COLO668 (cell line): ENCODE results near the gene ZNF275.
"Not testable (repeated sequence)": the region's sequence is repeated elsewhere in the genome, so short reads cannot be mapped to it uniquely, and the experiment has no call there.

Source experiments
- DNase-seq: peaks from one replicate; lab custom pipeline; 2025; ENCODE audit not compliant: unreplicated experiment; lab: John Stamatoyannopoulos, UW

The ZNF275 gene

DNA sequence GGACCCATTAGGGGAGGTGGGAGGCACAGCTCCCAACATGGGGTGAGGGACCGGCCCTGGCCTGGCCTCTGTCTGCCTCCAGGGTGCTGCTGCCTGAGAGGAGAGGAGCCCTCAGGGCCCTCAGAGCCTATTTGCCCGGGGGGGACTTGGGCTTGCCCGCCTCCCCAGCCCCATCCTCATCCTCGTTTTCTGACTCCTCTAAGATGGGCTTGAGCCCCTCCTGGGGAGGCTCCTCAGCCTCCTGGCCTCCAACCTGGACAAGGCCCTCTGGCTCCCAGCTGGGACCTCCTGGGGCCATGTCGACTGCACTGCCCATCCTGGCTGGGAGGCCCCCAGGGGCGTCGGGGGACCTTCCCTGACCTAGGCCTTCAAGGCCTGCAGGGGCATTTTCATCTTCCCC is 15.1 kb upstream of the ZNF275 start:
- no peak for DNase-seq

DNA sequence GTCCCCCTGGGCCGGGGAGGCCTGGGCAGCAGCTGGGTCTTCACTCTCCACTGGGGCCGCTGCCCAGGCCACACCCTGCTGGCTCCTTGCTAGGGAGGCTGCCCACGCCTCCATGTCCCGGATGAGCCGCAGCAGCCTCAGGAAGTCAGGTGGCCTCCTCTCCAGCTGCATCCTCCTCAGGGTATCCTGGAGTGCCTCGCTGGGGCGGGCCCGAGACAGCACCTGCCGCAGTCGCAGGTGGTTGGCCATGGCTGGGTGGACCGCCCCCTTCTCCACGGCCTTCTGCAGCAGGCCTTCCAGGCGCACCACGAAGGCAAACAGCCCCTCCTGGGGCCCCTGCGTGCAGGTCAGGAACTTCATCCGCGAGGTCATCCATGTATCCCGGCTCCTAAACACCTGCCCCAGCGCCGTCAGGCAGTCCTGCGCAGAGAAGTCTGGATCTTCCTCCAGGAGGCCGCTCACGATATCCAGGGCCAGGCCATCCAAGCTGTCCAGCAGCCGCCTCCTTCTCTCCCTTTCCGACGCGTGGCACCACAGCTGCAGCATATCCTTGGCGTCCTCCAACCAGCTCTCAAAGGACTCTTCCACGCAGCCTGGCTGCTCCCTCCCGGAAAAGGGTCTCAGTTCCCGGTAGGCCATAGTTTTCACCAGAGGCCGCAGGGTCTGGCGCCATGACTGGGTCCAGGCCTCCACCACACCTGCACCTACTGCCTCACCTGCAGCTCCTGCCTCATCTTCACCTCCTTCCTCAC is 14.5 kb upstream of the ZNF275 start:
- DNase-seq, result peak; percentile 74

GRCh38 chrX:153320047-153320443 is 13.9 kb upstream of the ZNF275 start:
- not testable (repeated sequence) for DNase-seq

DNA sequence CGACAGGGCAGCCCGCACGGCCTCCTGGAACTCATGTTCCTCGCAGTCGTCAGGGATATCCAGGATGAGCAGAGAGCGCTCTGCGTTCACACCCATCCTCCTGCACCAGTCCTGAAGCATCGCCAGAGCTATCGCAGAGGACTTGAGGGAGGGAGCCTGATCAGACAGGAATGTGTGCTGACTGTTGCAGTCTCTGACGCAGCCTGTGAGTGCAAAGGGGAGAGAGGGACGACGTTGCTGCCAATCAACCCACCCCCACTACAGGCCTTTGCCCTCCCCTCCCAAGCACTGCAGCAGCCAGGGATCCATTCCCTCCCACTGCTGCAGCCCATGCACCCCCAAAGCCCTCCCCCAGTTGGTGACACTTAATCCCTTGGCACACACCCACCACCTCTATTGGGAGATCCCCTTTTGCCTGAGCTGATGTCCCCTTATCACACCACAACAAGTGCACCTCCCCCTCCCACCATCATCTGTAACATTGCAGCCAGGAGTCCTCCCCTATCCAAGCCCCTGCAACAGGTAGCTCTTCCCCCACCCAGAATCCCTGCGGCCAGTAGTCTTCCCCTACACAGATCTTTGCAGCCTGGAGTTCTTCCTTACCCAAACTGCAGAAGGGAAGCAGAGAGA is 13.3 kb upstream of the ZNF275 start:
- no peak for DNase-seq

GRCh38 chrX:153321381-153322124 is 12.4 kb upstream of the ZNF275 start, which contains the start of gene PNMA6F:
Gene PNMA6F, minus strand, starts transcription at chrX:153321767. Its CDS starts 1,093 bp downstream, at chrX:153320674.
- DNase-seq, result no peak

DNA sequence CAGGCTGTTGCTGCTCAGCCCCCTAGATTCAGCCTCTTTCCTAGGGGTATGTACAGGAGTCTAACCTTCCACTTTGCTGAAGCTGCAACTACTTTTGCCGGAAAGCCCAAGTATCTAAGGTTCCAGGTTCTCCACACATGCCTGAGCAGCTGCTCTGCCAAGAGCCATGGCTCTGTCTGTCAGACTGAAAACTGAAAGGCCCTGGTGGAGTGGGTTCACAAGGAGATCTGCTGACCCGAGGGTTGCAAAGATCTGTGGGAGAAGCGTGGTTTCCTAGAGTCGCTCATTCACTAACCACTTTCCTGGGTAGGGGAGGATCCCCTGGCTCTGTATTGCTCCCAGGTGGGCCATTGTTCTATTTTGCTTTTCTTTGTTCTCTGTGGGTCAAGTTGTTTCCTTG is 6.4 kb upstream of the ZNF275 start:
- no peak for DNase-seq

DNA sequence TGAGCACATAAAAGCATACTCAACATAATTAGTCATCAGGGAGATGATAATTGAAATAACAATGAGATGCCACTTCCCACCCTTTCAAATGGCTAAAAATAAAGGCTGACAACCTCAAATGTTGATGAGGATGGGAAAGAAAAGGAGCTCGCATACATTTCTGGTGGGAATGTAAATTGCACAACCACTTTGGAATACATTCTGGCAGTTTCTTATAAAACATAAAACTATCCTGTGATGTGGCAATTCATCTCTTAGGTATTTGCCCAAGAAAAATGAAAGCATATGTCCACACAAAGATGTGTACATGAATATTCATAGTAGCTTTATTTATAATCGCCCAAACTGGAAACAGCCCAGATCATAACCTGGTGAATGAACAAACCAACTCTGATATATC is 687 bp upstream of the ZNF275 start:
- DNase-seq, result no peak

DNA sequence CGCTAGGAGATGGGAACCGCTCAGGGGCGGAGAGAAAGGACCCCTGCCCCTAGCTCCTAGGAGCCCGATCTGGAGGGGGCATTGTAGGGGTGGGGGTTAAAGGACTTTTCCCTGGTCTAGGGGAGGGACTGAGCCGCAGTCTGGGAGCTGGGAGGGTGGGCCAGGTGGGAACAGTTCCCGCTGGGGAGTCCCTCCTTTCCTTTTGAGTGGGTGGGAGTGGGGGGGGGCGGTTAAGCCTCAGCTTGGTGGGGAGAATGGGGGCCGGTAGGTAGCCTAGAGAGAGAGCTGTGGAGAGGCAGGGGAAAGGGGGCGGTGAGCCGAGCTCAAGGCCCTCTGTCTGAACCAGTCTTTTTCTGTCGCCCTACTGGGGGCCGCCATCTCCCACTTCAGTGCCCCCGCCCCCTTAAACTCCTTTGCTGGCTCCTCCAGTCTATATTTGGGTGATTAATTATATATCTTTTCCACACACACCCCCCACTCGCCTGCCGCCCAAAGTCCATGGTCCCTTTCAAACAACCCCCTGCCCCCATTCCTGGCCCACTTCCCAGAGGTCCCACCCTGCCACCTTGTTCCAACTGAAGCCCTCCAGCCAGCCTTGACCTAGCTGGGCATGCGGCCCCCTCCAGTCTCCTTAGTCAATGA is 822 bp downstream of the ZNF275 start:
- DNase-seq, result no peak

- DNase-seq, result no peak
Measured at GRCh38 chrX:153336121-153336894, 2.4 kb downstream of the ZNF275 start.

DNA sequence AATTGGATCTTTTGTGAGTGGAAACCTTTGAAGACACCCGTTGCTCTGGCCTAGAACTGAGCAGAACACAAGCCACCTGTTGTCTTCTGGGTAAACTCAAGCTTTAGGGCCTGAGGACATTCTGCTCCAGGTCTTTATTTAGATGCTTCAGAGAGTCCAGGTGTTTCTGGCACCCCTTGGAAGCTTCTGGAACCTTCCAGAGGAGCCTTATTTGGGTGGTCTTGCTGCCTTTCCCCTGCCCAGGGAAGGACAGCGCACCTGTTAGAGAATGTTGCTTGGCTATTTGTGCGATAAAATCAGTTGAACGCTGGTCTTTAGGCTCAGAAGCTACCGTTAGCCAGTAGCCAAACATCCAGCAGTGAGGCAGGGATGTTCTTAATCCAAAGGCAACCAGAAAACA is 3.0 kb downstream of the ZNF275 start:
- DNase-seq, result no peak

DNA sequence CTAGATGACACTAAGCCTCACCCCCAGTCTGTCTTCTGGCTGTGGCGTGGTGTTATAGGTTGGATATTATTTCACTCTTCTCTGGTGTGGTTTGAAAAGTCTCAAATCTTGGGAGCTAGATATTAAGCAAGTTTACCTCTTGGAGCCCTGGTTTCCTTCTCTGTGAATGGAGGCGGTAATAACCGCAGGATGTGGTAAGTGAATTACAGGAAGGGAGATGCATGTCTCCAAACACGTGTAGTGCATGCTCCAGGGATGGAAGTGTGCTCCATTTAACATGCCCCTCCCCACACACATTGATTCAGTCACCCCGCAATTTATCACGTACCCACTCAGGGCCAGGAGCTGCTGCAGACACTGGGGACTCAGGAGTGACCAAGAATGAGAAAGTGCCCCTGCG is 4.9 kb downstream of the ZNF275 start:
- DNase-seq, result no peak

DNA sequence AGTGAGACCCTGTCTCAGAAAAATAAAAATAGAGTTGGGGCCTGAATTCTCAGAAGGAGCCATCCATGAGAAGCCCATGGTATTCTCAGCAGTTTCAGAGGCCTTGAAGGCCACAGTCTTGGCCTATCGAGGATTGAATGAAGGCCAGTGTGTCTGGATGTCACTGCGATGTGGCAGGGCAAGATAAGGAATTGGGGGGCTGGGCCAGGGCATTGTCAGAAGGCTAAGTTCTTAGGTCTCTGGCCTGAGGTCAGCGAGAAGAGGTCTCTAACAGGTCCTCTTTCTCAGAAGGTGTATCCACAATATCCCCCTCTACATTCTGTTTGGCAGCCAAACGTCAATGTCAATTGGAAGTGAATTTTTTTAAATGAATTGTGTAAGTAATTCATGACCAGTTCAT is 5.7 kb downstream of the ZNF275 start:
- DNase-seq, result no peak

DNA sequence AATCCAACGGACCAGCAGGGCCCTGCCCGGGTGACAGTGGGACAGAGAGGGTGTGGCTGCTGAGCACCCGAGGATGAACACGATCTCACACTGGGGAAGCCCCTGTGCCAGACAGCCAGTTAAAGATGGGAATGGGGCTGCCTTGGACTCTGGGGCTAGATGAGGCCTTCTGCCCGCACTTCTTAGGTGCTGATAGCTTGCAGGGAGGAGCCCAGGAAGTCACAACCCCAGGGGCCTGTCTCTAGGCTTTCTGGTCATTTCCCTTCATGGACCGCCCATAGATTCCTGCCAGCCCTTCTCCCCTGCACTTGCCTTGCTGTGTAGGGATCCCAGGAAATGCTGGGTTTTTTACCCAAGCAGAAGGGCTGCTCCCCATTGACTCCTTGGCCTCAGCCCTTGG is 6.2 kb downstream of the ZNF275 start:
- no peak for DNase-seq

- DNase-seq, result no peak
Measured at GRCh38 chrX:153342762-153343558, 9.0 kb downstream of the ZNF275 start.

GRCh38 chrX:153343674-153344073 is 9.7 kb downstream of the ZNF275 start:
- no peak for DNase-seq

GRCh38 chrX:153347530-153347929 is 13.6 kb downstream of the ZNF275 start:
- DNase-seq, result no peak

DNA sequence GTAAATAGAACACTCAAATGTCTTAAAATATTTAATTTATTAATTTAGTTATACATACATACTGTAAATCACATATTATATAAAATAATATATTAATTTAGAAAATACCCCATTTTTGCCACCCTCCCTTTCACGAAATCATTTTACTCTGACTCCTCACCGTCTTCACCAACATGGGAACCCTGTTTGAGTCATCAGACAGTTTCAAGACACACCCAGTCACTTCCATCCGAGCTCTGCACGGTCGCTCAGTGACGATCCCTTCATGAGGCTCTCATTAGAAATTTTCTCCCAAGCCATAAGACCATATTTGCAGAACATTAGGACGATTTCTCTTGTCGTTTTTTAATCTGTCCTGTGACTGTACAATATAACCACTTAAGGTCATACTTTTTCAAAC is 14.5 kb downstream of the ZNF275 start:
- DNase-seq, result no peak

DNA sequence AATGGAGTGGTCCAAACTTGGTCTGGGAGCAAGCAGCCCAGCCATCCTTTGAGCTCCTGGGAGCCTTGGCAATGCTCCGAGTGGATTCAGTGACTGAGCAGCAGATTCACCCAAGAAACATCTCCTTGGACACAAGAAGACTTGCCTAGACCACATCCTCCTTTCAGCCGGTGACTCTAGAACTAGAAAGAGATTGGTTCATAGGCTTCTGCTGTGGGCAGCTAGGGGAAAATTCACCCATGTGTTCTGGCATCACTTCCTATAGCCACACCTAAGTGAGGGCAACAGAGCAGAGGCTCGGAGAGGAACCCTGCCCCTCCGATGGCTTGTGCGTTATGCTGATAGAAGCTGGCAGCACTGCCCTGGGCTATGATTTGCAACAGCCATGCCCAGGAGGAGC is 16.0 kb downstream of the ZNF275 start:
- no peak for DNase-seq

DNA sequence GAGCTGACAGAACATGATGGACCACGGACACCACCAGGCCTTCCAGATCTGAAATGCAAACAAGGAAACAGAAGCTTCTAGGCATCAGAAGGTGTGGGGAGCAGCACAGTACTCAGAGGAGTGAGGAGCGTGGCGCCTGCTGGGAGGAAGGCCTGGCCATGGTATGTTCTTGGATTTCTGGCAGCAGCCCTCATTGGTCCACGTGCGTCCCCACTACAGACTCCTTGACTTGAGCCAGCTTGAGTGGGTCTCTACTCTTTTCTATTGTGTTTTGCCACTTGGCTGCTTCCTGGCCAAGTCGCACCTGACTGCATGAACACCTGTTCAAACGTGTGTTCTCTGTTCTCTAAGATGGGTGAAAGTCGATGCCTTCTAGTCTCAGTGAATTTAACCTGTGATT is 18.0 kb downstream of the ZNF275 start:
- no peak for DNase-seq

DNA sequence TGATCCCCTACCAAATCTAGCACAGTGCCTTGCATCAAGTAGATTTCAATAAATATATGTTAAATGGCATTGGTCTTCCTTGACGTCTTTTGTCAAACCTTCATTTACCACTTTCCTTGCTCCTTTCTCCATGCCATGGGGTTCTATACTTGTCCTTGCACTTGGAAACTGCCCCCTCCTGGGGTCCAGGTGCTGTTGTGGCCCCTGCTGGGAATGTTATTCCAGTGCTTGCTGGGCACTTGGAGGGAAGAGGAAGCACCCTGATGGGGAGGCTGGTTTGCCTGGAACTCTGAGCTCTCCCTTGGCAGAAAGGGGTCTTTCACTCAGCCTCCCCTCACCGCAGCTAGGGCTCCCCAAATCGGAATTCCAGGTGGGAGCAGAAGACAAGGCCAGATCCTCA is 18.9 kb downstream of the ZNF275 start:
- no peak for DNase-seq
